Measurements from ENCODE around the gene EXOC1. TPM values are rescaled to one million over a fixed set of nuclear protein-coding genes. Genes with fewer than 3 reads are reported as not detected.
A peak's percentile ranks its signal among the peaks of the same experiment; 100 is the strongest.

EXOC1 gene
- total and polyA plus RNA-seq, 4 donors = 12.1 to 50.4 (median 32.6) TPM

DNA sequence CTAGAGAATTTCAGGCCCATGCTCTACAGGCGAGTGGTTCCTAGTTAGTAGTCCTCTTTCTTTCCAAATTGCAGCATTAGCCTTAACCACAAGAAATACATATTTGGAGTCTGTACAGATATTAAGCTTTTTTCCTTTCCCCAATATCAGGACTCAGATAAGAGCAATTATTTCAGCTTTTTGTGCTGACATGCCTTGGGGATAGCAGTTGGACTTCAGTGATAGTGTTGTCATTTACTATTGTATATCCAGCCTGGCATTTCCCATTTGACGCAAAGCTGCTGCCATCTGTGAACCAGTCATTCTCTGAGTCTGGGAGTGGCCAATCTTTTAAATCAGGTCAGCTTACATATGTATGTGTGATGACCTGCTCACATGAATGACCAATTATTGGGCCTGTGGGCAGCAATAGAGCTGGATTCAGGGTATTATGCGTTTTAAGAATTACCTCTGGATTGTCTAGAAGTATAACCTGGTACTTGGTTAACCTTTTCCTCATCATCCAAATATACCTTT is 88.5 kb downstream of the EXOC1 start:
- ATAC-seq (ENCODE audit: low FRiP score) = no peak
- H3K36me3 ChIP-seq (ENCODE audit: control insufficient read depth in 1 of 2, insufficient read depth in 2 of 2, low read length in 1 of 2) = no peaks in the 10 kb centered on the region
- H3K4me1 ChIP-seq (ENCODE audit: control insufficient read depth in 1 of 2, insufficient read depth in 2 of 2, low read length in 2 of 2) = no peaks in the 10 kb centered on the region
- peaks cover 2% of the 10 kb centered on the region for H3K9me3 ChIP-seq (ENCODE audit: control insufficient read depth, low read length)
- H3K27ac ChIP-seq (ENCODE audit: low read depth in 1 of 2, low read length in 2 of 2) = no peak overlapping the region
- intact Hi-C loops (cut with DNase I) = loop anchor here in 1 of 2 donors (10.0 kb wide), 1 partner anchor 363 kb away; no protein-coding TSS in a partner anchor
- no peak overlapping the region for H3K4me3 ChIP-seq (ENCODE audit: low read length in 2 of 2)
- no peak for DNase-seq
- no peaks in the 10 kb centered on the region for H3K27me3 ChIP-seq (ENCODE audit: control insufficient read depth in 1 of 2, insufficient read depth in 2 of 2, low read length in 1 of 2)
- 95 to 98% methylated on average over 3 of the region's 3 CpGs for WGBS, 2 donors

- H3K27ac ChIP-seq (ENCODE audit: low read depth in 1 of 2, low read length in 2 of 2) = peak overlapping the region; percentile 23 to 44
- 0 to 3% methylated on average over 6 of the region's 6 CpGs for WGBS, 2 donors
- ATAC-seq (ENCODE audit: low FRiP score) = no peak
Measured at GRCh38 chr4:55947254-55947882, 93.9 kb downstream of the EXOC1 start.

GRCh38 chr4:55947912-55948725 is 94.7 kb downstream of the EXOC1 start:
- H3K27me3 ChIP-seq (ENCODE audit: control insufficient read depth in 1 of 2, insufficient read depth in 2 of 2, low read length in 1 of 2) = no peaks in the 10 kb centered on the region
- no peaks in the 10 kb centered on the region for H3K36me3 ChIP-seq (ENCODE audit: control insufficient read depth in 1 of 2, insufficient read depth in 2 of 2, low read length in 1 of 2)
- H3K4me1 ChIP-seq (ENCODE audit: control insufficient read depth in 1 of 2, insufficient read depth in 2 of 2, low read length in 2 of 2) = peaks cover 0 to 5% of the 10 kb centered on the region in 2 donors
- intact Hi-C loops (cut with DNase I) = loop anchor here (2.0 to 10.0 kb wide), 3 partner anchors 55 to 357 kb away; no protein-coding TSS in a partner anchor
- DNase-seq = no peak
- H3K4me3 ChIP-seq (ENCODE audit: low read length in 2 of 2) = peak overlapping the region; percentile 46 to 58
- no peaks in the 10 kb centered on the region for H3K9me3 ChIP-seq (ENCODE audit: control insufficient read depth, low read length)
- peak overlapping the region; percentile 27 to 44 for H3K27ac ChIP-seq (ENCODE audit: low read depth in 1 of 2, low read length in 2 of 2)
- ATAC-seq (ENCODE audit: low FRiP score) = peak; percentile 37
- WGBS, 2 donors = 0 to 1% methylated on average over 14 to 19 of the region's 19 CpGs

More at GRCh38 chr4:55947254-55947882, 93.9 kb downstream of the EXOC1 start:
- no peaks in the 10 kb centered on the region for H3K27me3 ChIP-seq (ENCODE audit: control insufficient read depth in 1 of 2, insufficient read depth in 2 of 2, low read length in 1 of 2)
- no peak for DNase-seq
- H3K4me1 ChIP-seq (ENCODE audit: control insufficient read depth in 1 of 2, insufficient read depth in 2 of 2, low read length in 2 of 2) = peaks cover 0 to 5% of the 10 kb centered on the region in 2 donors
- peak overlapping the region; percentile 35 to 58 for H3K4me3 ChIP-seq (ENCODE audit: low read length in 2 of 2)
- H3K36me3 ChIP-seq (ENCODE audit: control insufficient read depth in 1 of 2, insufficient read depth in 2 of 2, low read length in 1 of 2) = no peaks in the 10 kb centered on the region
- intact Hi-C loops (cut with DNase I) = loop anchor here (5.0 to 10.0 kb wide), 2 partner anchors 355 to 357 kb away; no protein-coding TSS in a partner anchor
- no peaks in the 10 kb centered on the region for H3K9me3 ChIP-seq (ENCODE audit: control insufficient read depth, low read length)

- DNase-seq = peak; percentile 97 to 99
- Histone ChIP-seq H3K9me3 (ENCODE audit: control insufficient read depth, low read length) (no peaks in the 10 kb centered on the region), H3K4me1 (ENCODE audit: control insufficient read depth in 1 of 2, insufficient read depth in 2 of 2, low read length in 2 of 2) (peaks cover 0 to 5% of the 10 kb centered on the region in 2 donors), H3K27ac (ENCODE audit: low read depth in 1 of 2, low read length in 2 of 2) (peak within 1 kb of the TSS; percentile 27 to 85), H3K4me3 (ENCODE audit: low read length in 2 of 2) (peak within 1 kb of the TSS; percentile 46 to 85), H3K27me3 (ENCODE audit: control insufficient read depth in 1 of 2, insufficient read depth in 2 of 2, low read length in 1 of 2) (no peaks in the 10 kb centered on the region), H3K36me3 (ENCODE audit: control insufficient read depth in 1 of 2, insufficient read depth in 2 of 2, low read length in 1 of 2) (no peaks in the 10 kb centered on the region)
- ATAC-seq (ENCODE audit: low FRiP score) = peak; percentile 100
- intact Hi-C loops (cut with DNase I) = loop anchor here (2.0 to 10.0 kb wide), 3 partner anchors 56 to 356 kb away; no protein-coding TSS in a partner anchor
- WGBS, 2 donors = 0% methylated on average over 74 to 77 of the region's 77 CpGs
Measured at GRCh38 chr4:55948726-55949481, 95.5 kb downstream of the EXOC1 start, which contains the start of gene CEP135. Gene CEP135 (plus strand): TSS chr4:55948945. CDS start chr4:55952131, 3,186 bp downstream.

DNA sequence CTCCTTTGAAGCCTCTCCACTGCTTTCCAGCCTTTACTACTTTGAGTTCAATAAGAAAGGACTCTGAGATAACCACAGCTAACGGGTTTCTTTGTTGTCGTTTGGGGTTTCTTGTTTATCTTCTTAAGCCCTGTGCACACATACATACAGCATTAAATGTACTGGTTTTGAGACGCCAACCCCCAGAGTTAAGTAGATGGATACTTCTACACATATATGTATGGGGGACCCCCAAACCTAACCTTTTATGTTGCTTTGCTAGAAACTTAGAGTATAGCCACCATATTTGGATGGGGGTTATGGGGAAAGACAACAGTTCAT is 96.0 kb downstream of the EXOC1 start:
- Histone ChIP-seq H3K27me3 (ENCODE audit: control insufficient read depth in 1 of 2, insufficient read depth in 2 of 2, low read length in 1 of 2) (no peaks in the 10 kb centered on the region), H3K4me1 (ENCODE audit: control insufficient read depth in 1 of 2, insufficient read depth in 2 of 2, low read length in 2 of 2) (peaks cover 0 to 5% of the 10 kb centered on the region in 2 donors), H3K9me3 (ENCODE audit: control insufficient read depth, low read length) (no peaks in the 10 kb centered on the region), H3K4me3 (ENCODE audit: low read length in 2 of 2) (peak overlapping the region; percentile 6 to 85), H3K27ac (ENCODE audit: low read depth in 1 of 2, low read length in 2 of 2) (peak overlapping the region; percentile 25 to 85), H3K36me3 (ENCODE audit: control insufficient read depth in 1 of 2, insufficient read depth in 2 of 2, low read length in 1 of 2) (no peaks in the 10 kb centered on the region)
- ATAC-seq (ENCODE audit: low FRiP score) (no peak), DNase-seq (no peak)
- intact Hi-C loops (cut with DNase I) = loop anchor here (2.0 to 10.0 kb wide), 3 partner anchors 57 to 355 kb away; no protein-coding TSS in a partner anchor
- WGBS, 2 donors = 2 to 4% methylated on average over 3 of the region's 3 CpGs

- ATAC-seq (ENCODE audit: low FRiP score) (no peak), DNase-seq (no peak)
- peaks cover 0 to 3% of the 10 kb centered on the region in 2 donors for H3K36me3 ChIP-seq (ENCODE audit: control insufficient read depth in 1 of 2, insufficient read depth in 2 of 2, low read length in 1 of 2)
- H3K27ac ChIP-seq (ENCODE audit: low read depth in 1 of 2, low read length in 2 of 2) = no peak overlapping the region
- intact Hi-C loops (cut with DNase I) = no loop called here
- 93 to 96% methylated on average over 5 of the region's 5 CpGs for WGBS, 2 donors
- no peaks in the 10 kb centered on the region for H3K27me3 ChIP-seq (ENCODE audit: control insufficient read depth in 1 of 2, insufficient read depth in 2 of 2, low read length in 1 of 2)
- peaks cover 0 to 5% of the 10 kb centered on the region in 2 donors for H3K4me1 ChIP-seq (ENCODE audit: control insufficient read depth in 1 of 2, insufficient read depth in 2 of 2, low read length in 2 of 2)
- H3K9me3 ChIP-seq (ENCODE audit: control insufficient read depth, low read length) = no peaks in the 10 kb centered on the region
- no peak overlapping the region for H3K4me3 ChIP-seq (ENCODE audit: low read length in 2 of 2)
Measured at GRCh38 chr4:55951191-55951922, 97.9 kb downstream of the EXOC1 start.
